NCI-H187 (cell line): Measurements from ENCODE around the gene ZGPAT.

Source experiments
- DNase-seq, 2 experiments: peaks; one replicate each; lab custom pipeline; 2025; lab: John Stamatoyannopoulos, UW

Gene ZGPAT

GRCh38 chr20:63744574-63745423 is 37.0 kb downstream of the ZGPAT start:
- DNase-seq = no peak

GRCh38 chr20:63745424-63745805 is 37.6 kb downstream of the ZGPAT start:
- no peak for DNase-seq

- DNase-seq = no peak
These were observed 38.3 kb downstream of the ZGPAT start for GRCh38 chr20:63745961-63746731.

GRCh38 chr20:63746751-63747315 is 39.0 kb downstream of the ZGPAT start:
- no peak for DNase-seq

GRCh38 chr20:63747622-63748069 is 39.8 kb downstream of the ZGPAT start:
- no peak for DNase-seq

GRCh38 chr20:63748070-63748933 is 40.5 kb downstream of the ZGPAT start:
- no peak for DNase-seq

GRCh38 chr20:63748934-63749270 is 41.1 kb downstream of the ZGPAT start:
- no peak for DNase-seq

GRCh38 chr20:63749597-63750508 is 42.0 kb downstream of the ZGPAT start:
- DNase-seq = no peak

- DNase-seq = peak in 1 of 2 experiments; percentile 7
These were observed 43.1 kb downstream of the ZGPAT start for GRCh38 chr20:63750807-63751470.

GRCh38 chr20:63751471-63752271 is 43.8 kb downstream of the ZGPAT start:
- DNase-seq = no peak

GRCh38 chr20:63752411-63753101 is 44.7 kb downstream of the ZGPAT start:
- peak; percentile 24 to 34 for DNase-seq

- no peak for DNase-seq
These were observed 45.5 kb downstream of the ZGPAT start for GRCh38 chr20:63753381-63753780.

GRCh38 chr20:63754008-63754407 is 46.2 kb downstream of the ZGPAT start:
- DNase-seq = no peak

GRCh38 chr20:63755933-63756647 is 48.3 kb downstream of the ZGPAT start:
- DNase-seq = no peak

- no peak for DNase-seq
These were observed 48.8 kb downstream of the ZGPAT start for GRCh38 chr20:63756648-63756991.

- DNase-seq = no peak
These were observed 50.3 kb downstream of the ZGPAT start for GRCh38 chr20:63758152-63758551.

GRCh38 chr20:63759377-63759901 is 51.6 kb downstream of the ZGPAT start:
- no peak for DNase-seq
